Stimulated activated naive CD8-positive, alpha-beta T cell treated with anti-CD3 and anti-CD28 coated beads, Interleukin-15, Interleukin-2, amounts not matched to agents 100 U/mL and 50 U/mL, for 24 hours (primary cell): Measurements from ENCODE around the gene CADPS2.

ENCODE experiments used
- ATAC-seq: fragments of 150-1000 bp; cut with Tn5 transposase; one replicate; pipeline ENCODE4 v1.10.0; 2021
- DNase-seq: peaks from one replicate; pipeline ENCODE4 v3.0.0; 2021

CADPS2 gene

GRCh38 chr7:122886357-122887081, at the start of gene CADPS2:
Gene CADPS2 (minus strand): TSS chr7:122886460. CDS start chr7:122886337, 123 bp downstream.
- DNase-seq: peak; percentile 21
- peak; percentile 57 for ATAC-seq

DNA sequence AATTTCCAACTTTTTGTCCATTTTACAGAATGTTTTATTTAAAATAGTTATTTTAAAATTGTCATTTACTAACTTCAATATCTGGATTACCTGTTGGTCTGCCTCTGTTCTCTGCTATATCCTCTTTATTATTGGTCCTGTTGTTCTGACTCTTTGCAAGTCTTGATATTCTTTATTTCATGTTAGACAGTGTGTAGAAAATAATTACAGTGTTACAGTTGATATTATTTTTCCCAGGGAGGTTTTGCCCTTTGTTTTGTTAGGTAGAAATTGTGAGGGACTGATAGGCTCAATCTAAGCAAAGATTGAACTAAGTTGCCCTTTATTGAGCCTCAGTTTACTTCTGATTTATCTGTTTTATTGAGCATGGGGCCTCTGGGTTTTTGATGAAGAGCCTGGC, 49.4 kb upstream of the CADPS2 start:
- ATAC-seq (no peak), DNase-seq (no peak)

GRCh38 chr7:122919643-122920181, 33.5 kb upstream of the CADPS2 start:
- ATAC-seq (no peak), DNase-seq (no peak)

DNA sequence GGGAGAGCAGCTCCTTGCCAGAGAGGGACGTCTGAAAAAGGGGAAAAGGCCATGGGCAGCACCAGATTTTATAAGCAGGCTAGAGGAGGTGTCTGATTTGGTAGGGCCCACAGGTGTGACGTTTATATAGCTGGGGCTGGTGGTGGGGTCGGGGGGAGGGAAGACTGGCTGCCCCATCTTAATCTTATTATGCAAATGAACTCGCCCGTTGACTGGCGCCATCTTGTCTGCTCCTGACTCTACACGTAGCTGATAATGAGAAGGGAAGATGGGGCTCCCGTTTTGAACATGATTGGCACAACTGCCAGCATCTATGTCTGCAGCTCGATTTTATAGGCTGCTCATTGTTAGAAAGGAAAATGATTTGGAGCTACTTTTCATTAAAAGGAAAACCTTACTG, 28.6 kb upstream of the CADPS2 start:
- ATAC-seq (no peak), DNase-seq (no peak)

DNA sequence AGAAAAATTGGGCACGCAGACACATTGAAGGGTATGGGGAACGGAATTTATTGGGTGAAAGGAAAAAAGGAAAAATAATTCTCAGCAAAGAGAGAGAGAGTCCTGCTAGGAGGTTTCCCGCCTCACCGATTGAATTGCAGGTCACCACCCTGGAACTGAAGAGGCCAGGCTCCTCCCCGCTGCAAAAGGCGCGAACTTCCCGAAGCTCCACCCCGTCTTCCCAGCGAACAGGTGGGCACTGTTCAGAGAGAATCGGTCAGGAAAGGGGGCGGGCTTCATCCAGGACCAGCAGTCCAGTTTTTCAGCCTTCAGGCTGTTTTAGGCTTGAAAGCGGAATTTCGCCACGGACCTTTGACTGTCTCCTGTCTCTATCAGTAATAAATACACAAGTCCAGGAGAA, 27.3 kb upstream of the CADPS2 start:
- DNase-seq (no peak), ATAC-seq (no peak)

DNA sequence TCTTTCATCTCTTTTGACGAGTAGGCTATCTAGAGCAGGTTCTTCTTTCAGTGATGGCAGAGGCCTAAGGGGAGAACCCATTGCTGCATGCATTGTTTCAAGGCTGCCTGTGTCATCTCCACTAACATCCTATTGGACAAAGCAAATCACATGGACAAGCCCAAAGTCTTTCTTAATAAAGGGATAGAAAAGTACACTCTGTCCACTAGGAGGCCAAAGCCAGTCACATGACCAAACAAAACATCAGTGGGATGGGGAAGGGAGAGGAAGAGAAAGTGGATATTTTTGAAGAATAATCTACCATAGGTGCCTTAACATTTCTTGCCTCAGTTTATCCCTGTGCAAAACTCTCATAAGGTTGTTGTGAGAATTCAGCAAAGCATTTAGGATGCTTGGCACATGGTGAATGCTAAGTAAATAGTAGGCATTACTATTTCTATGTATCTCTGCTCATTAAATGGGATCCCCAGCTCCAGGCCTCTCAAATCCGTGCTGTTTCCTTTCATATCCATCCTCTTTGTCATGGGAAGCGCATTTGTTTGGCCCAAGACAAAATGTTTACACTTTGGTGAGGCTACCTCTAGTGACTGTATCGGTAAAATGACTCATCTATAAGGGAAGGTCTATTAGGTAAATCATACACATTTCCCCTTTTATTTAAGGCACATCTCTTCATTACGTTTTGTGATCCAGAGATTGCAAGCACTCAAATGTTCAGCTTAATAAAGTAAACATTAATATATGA, 16.7 kb upstream of the CADPS2 start:
- DNase-seq (no peak), ATAC-seq (no peak)

DNA sequence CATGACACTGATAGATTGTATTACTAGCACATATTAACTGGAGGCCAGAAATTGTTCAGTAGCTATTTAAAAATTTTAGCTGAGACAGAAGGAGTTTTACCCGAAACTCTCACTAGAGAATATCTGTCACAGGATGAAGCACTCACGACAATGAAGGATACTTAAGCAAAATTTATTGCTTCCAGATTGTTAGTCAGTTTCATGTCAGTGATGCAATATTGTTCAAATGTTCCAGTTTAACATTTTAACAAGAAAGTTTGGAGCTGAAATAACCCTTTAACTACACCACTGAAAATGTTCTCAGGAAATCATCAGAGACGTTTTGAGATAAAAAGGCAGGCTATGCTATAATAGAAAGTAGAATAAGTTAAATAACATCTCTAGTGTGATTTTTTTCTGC, 15.0 kb upstream of the CADPS2 start:
- DNase-seq (no peak), ATAC-seq (no peak)

GRCh38 chr7:122896509-122896908, 10.2 kb upstream of the CADPS2 start:
- DNase-seq: no peak
- ATAC-seq: no peak

DNA sequence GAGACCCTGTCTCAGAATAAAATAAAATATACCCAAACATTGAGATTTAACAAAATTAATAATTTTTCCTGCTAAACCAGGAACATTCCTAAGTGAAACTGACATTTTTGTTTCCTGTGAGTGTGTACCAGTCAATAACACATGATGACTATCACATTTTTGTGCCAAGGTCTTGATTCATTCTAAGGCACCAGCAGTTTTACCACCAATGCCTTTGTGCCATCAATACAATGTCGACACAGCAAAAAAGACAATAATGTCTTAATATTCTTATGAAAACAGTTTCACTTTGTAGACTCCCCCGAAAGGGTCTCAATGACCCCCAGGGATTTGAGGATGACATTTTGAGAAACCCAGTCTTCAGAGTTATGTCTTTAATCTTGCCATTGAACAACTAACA, 7.2 kb upstream of the CADPS2 start:
- ATAC-seq: no peak

DNA sequence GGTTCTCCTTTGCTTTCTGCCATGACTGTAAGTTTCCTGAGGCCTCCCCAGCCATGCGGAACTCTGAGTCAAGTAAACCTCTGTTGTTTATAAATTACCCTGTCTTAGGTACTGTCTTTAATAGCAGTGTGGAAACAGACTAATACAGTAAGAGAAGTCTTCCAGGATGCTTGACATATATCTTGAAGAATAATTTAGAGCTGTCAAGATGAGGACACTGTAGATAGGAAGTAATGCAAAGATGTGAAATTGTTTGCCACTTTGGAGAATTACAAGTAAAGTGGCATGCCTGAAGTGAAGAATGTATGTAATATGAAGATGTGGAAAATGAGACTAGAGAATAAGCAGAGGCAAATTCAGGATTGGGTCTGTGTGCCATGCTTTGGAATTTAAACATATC, 2.9 kb upstream of the CADPS2 start:
- DNase-seq (no peak), ATAC-seq (no peak)

More for the DNA sequence above, 7.2 kb upstream of the CADPS2 start:
- no peak for DNase-seq

DNA sequence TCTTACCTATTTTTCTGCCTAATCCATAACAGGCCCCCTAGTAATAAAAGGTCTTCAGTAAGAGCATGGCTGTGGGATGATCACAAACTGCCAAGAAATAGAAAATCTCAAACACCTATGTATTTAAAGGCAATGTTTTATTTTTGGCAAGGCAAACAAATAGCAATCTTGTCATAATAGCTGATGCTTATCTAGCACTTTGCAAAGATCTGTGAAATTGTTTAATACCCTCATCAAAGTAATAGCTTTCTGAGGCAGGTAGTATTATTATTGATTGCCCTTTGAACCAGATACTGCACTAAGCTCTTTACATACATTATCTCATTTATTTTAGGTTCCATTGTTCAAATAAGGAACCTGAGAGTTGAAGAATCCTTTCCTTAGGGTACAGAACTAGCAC, 1.6 kb upstream of the CADPS2 start:
- DNase-seq (no peak), ATAC-seq (no peak)

DNA sequence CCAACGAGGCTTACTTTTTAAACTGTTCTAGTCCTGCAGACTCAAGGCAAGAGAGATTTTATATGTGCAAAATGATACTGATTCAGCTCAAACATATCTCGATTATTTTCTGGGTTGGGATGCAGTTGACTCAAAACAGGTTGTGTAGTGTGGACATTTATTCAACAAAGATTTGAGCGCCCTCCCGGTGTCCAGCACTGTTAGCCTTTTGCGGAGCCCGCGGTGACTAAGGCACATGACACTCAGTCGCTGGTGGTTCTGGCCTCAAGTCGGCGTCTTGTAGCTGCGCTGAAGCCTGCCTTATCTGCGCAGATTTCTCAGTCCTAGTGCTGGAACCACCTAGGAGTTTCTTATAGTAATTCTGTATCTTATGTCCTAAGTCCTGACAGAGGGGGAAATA, 938 bp upstream of the CADPS2 start:
- DNase-seq (no peak), ATAC-seq (no peak)

- no peak for ATAC-seq
- no peak for DNase-seq
Measured at GRCh38 chr7:122885583-122886356, 490 bp downstream of the CADPS2 start.

GRCh38 chr7:122884186-122884585, 2.1 kb downstream of the CADPS2 start:
- DNase-seq (no peak), ATAC-seq (no peak)

GRCh38 chr7:122883049-122883680, 3.1 kb downstream of the CADPS2 start:
- ATAC-seq: no peak
- DNase-seq: no peak

DNA sequence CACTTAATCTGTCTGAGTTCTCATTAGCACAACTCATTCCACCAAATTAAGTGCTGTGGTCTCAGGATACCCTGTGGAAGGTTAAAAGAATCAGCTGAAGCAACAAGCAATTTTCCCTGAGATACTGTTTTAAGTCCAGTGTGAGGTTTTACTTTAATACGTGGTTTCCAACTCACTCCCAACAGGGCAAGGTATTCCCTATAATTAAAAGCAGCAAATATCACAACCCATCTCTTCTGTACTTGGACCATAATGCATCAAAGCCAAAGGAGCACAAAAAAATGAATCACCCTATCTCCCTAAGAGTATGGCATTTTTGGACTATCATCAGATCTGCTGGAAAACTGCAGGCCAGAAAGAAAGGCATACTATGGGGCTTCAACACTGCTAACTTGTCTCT, 4.9 kb downstream of the CADPS2 start:
- DNase-seq (no peak), ATAC-seq (no peak)

GRCh38 chr7:122869260-122869659, 17.0 kb downstream of the CADPS2 start:
- no peak for ATAC-seq
- no peak for DNase-seq

- ATAC-seq: no peak
- DNase-seq: no peak
Measured at GRCh38 chr7:122867471-122867980, 18.7 kb downstream of the CADPS2 start.

DNA sequence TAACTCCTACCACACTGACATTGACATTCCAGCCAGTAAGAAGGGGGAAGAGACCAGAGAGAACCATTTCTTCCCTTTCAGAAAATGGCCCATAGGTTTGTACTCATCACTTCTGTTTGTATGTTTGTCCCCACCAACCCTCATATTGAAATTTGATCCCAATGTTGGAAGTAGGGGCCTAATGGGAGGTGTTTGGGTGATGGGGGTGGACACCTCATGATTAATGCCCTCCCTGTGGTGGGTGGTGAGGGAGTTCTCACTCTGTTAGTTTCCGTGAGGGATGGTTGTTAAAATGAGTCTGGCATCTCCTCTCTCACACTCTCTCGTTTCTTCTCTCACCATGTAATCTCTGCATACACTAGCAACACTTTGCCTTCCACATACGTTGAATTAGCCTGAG, 21.4 kb downstream of the CADPS2 start:
- DNase-seq (no peak), ATAC-seq (no peak)

DNA sequence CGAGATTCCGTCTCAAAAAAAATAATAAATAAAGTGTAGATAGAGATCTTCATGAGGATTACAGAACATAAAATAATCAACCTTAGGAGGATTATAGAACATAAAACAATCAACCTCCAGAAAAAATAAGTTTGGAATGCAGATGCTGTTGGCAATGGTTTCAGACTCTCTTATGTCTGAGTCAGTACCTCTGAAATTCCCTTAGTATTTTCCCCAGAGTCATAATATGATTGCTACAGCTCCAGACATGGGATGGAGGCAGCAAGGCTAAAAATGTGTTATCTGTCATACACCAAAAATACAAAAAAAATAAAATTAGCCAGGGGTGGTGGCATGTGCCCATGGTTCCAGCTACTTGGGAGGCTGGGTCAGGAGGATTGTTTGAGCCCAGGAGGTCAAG, 22.2 kb downstream of the CADPS2 start:
- DNase-seq (no peak), ATAC-seq (no peak)

- DNase-seq (no peak), ATAC-seq (no peak)
Measured at GRCh38 chr7:122858320-122858719, 27.9 kb downstream of the CADPS2 start.

GRCh38 chr7:122850528-122850927, 35.7 kb downstream of the CADPS2 start:
- ATAC-seq: no peak
- DNase-seq: no peak
